HCT116 (cell line): ENCODE data around the gene AUP1. TPM values are rescaled to one million over a fixed set of nuclear protein-coding genes. Genes with fewer than 3 reads are reported as not detected.

Source experiments
- ATAC-seq: fragments of 200-7000 bp; cut with Tn5 transposase; 2 replicates; pipeline ENCODE4 v1.9.1; 2020; ENCODE audit warnings: mild to moderate bottlenecking, moderate library complexity
- BruUV-seq: library from RNA; stranded (reverse); fragments of 400-500 nt; replicated peaks from 2 replicates; lab custom pipeline; 2021; lab: Mats Ljungman, UMichigan
- CTCF ChIA-PET: fragments of 300-600 bp; sonication (Branson Sonifier 250); formaldehyde crosslinking; loops from one replicate; lab custom pipeline; 2021; ENCODE audit warnings: antibody characterized with exemption; lab: Charles Lee
- POLR2A ChIA-PET: fragments of 300-600, 350-600 bp; sonication (Branson Sonifier 250); formaldehyde crosslinking; loops from one replicate; lab custom pipeline; 2021; ENCODE audit warnings: antibody characterized with exemption; lab: Charles Lee
- RAD21 ChIA-PET, 2 experiments: fragments of 300-600 bp; sonication (Branson Sonifier 250); formaldehyde crosslinking; loops; one replicate each; lab custom pipeline; 2023; ENCODE audit warnings: low total read pairs in 2 of 2; ENCODE audit not compliant: uncharacterized antibody in 2 of 2, unreplicated experiment in 2 of 2, low non-redundant PET in 1 of 2; lab: Charles Lee
- DNase-seq: peaks from one replicate; pipeline ENCODE4 v3.0.0-alpha.2; 2010; ENCODE audit warnings: low read depth, low spot score
- H2AFZ ChIP-seq: fragments of 200-600 bp; shearing (Covaris generic), sonication (generic); 2 replicates; pipeline ENCODE4 v1.6.1; 2017; ENCODE audit warnings: low read depth, mixed run types, mixed read lengths, antibody characterized with exemption, low read length; ENCODE audit not compliant: poor library complexity, severe bottlenecking
- H3K27ac ChIP-seq: 2 replicates; pipeline ENCODE4 v1.5.1; 2012; ENCODE audit warnings: low read depth, low read length
- H3K27me3 ChIP-seq: fragments of 200-600 bp; sonication (generic); 2 replicates; pipeline ENCODE4 v1.6.1; 2016; ENCODE audit warnings: mixed run types, low read length, mixed read lengths; ENCODE audit not compliant: insufficient read depth
- H3K36me3 ChIP-seq, 2 experiments: fragments of 200-500 bp in 1 of 2; fragments of 200-600 bp in 1 of 2; sonication (Bioruptor generic) in 1 of 2; sonication (generic) in 1 of 2; 2 replicates each; pipeline versions ENCODE4 v1.5.1 to v1.6.1; 2014 to 2016; ENCODE audit warnings: low read length in 2 of 2, inconsistent platforms in 1 of 2, mixed read lengths in 1 of 2, mixed run types in 1 of 2; ENCODE audit not compliant: insufficient read depth in 2 of 2, control insufficient read depth in 1 of 2
- H3K4me1 ChIP-seq, 2 experiments: fragments of 200-600 bp in 1 of 2; sonication (generic) in 1 of 2; 2 replicates each; pipeline versions ENCODE4 v1.5.1 to v1.6.1; 2012 to 2017; ENCODE audit warnings: low read length in 2 of 2, inconsistent platforms in 1 of 2, mild to moderate bottlenecking in 1 of 2, mixed read lengths in 1 of 2, mixed run types in 1 of 2, moderate library complexity in 1 of 2; ENCODE audit not compliant: insufficient read depth in 2 of 2, control insufficient read depth in 1 of 2
- H3K4me2 ChIP-seq: fragments of 200-600 bp; sonication (generic); 2 replicates; pipeline ENCODE4 v1.6.1; 2017; ENCODE audit warnings: mixed run types, low read length, mixed read lengths
- H3K4me3 ChIP-seq, 2 experiments: fragments of 200-600 bp in 1 of 2; sonication (generic) in 1 of 2; replicated peaks in 1 of 2; 2 replicates each; pipeline ENCODE4 v1.5.1; 2011 to 2016; ENCODE audit warnings: low read length in 2 of 2, control low read depth in 1 of 2, low read depth in 1 of 2, mild to moderate bottlenecking in 1 of 2, mixed read lengths in 1 of 2, mixed run types in 1 of 2
- H3K79me2 ChIP-seq: fragments of 200-600 bp; sonication (generic); 2 replicates; pipeline ENCODE4 v1.6.1; 2017; ENCODE audit warnings: mild to moderate bottlenecking, mixed run types, low read length, moderate library complexity, mixed read lengths; ENCODE audit not compliant: insufficient read depth
- H3K9ac ChIP-seq: fragments of 200-600 bp; sonication (generic); 2 replicates; pipeline ENCODE4 v1.6.1; 2016; ENCODE audit warnings: low read length, mixed read lengths
- H3K9me2 ChIP-seq: fragments of 200-600 bp; sonication (generic), shearing (Covaris generic); 2 replicates; pipeline ENCODE4 v1.6.1; 2017; ENCODE audit warnings: mixed run types, mild to moderate bottlenecking, moderate library complexity; ENCODE audit not compliant: insufficient read depth
- H3K9me3 ChIP-seq, 2 experiments: fragments of 200-500 bp in 1 of 2; fragments of 200-600 bp in 1 of 2; sonication (Bioruptor generic) in 1 of 2; sonication (generic) in 1 of 2; 2 replicates each; pipeline ENCODE4 v1.6.1; 2014 to 2017; ENCODE audit warnings: low read length in 2 of 2, mixed read lengths in 2 of 2, inconsistent platforms in 1 of 2, low read depth in 1 of 2, mild to moderate bottlenecking in 1 of 2, mixed run types in 1 of 2, moderate library complexity in 1 of 2; ENCODE audit not compliant: control insufficient read depth in 1 of 2, insufficient read depth in 1 of 2
- H4K20me1 ChIP-seq: fragments of 200-600 bp; sonication (generic), shearing (Covaris generic); 2 replicates; pipeline ENCODE4 v1.6.1; 2017; ENCODE audit warnings: mixed run types, mild to moderate bottlenecking, moderate library complexity; ENCODE audit not compliant: insufficient read depth
- ATF3 ChIP-seq: IDR thresholded peaks from 2 replicates; pipeline ENCODE4 v1.6.1; 2012
- CBX3 ChIP-seq: IDR thresholded peaks from 2 replicates; pipeline ENCODE4 v1.6.1; 2012; ENCODE audit warnings: low read depth
- CEBPB ChIP-seq: IDR thresholded peaks from 2 replicates; pipeline ENCODE4 v1.6.1; 2012; ENCODE audit warnings: low read depth
- CTCF ChIP-seq, 3 experiments: fragments of 200-600 bp in 1 of 3; sonication (generic) in 1 of 3; IDR thresholded peaks in 2 of 3; conservative IDR thresholded peaks in 1 of 3; 2 replicates each; pipeline ENCODE4 v1.5.1; 2012 to 2017; ENCODE audit warnings: low read depth in 2 of 3, low read length in 2 of 3, antibody characterized with exemption in 1 of 3, borderline replicate concordance in 1 of 3, control low read depth in 1 of 3, mild to moderate bottlenecking in 1 of 3, mixed read lengths in 1 of 3, mixed run types in 1 of 3, moderate library complexity in 1 of 3; ENCODE audit not compliant: insufficient read depth in 1 of 3
- EGR1 ChIP-seq: IDR thresholded peaks from 2 replicates; pipeline ENCODE4 v1.6.1; 2012; ENCODE audit warnings: low read depth
- EZH2 ChIP-seq: fragments of 200-600 bp; sonication (generic); IDR thresholded peaks from 2 replicates; pipeline ENCODE4 v1.6.1; 2017; ENCODE audit warnings: antibody characterized with exemption, mixed run types
- EZH2phosphoT487 ChIP-seq: fragments of 200-600 bp; IDR thresholded peaks from 2 replicates; pipeline ENCODE4 v1.6.1; 2018; ENCODE audit warnings: antibody characterized with exemption, borderline replicate concordance
- FOSL1 ChIP-seq: IDR thresholded peaks from 2 replicates; pipeline ENCODE4 v1.6.1; 2012; ENCODE audit warnings: low read depth
- MAX ChIP-seq: IDR thresholded peaks from 2 replicates; pipeline ENCODE4 v1.6.1; 2012
- POLR2A ChIP-seq: IDR thresholded peaks from 2 replicates; pipeline ENCODE4 v1.7.0; 2011; ENCODE audit warnings: borderline replicate concordance; ENCODE audit not compliant: insufficient read depth, insufficient read length; ENCODE audit errors: extremely low read depth
- POLR2AphosphoS5 ChIP-seq: IDR thresholded peaks from 2 replicates; pipeline ENCODE4 v1.6.1; 2011; ENCODE audit warnings: mild to moderate bottlenecking, low read depth, low read length, moderate library complexity
- RAD21 ChIP-seq: IDR thresholded peaks from 2 replicates; pipeline ENCODE4 v1.6.1; 2012; ENCODE audit warnings: low read depth, mild to moderate bottlenecking
- SIN3A ChIP-seq: IDR thresholded peaks from 2 replicates; pipeline ENCODE4 v1.6.1; 2012; ENCODE audit warnings: low read depth
- SP1 ChIP-seq: IDR thresholded peaks from 2 replicates; pipeline ENCODE4 v1.6.1; 2012; ENCODE audit warnings: low read depth
- SRF ChIP-seq: IDR thresholded peaks from 2 replicates; pipeline ENCODE4 v1.6.1; 2012; ENCODE audit warnings: low read depth
- YY1 ChIP-seq: IDR thresholded peaks from 2 replicates; pipeline ENCODE4 v1.6.1; 2011; ENCODE audit warnings: low read length, low read depth, moderate library complexity, mild to moderate bottlenecking; ENCODE audit not compliant: insufficient replicate concordance; ENCODE audit errors: extremely low read depth
- ZFX ChIP-seq: fragments of 450-650 bp; IDR thresholded peaks from 2 replicates; pipeline ENCODE4 v1.6.1; 2017
- ZNF274 ChIP-seq: fragments of 200-500 bp; sonication (Bioruptor generic); IDR thresholded peaks from 2 replicates; pipeline ENCODE4 v1.6.1; 2014; ENCODE audit warnings: mild to moderate bottlenecking, low read depth, low read length, inconsistent platforms
- intact Hi-C: fragments of 100-400 bp; cut with micrococcal nuclease; formaldehyde crosslinking; loops from 2 replicates; pipeline ENCODE4 v1.10.0; 2022
- total RNA-seq: library from RNA; stranded (reverse); gene quantifications from one replicate; pipeline ENCODE4 v1.2.1, GENCODE V29; 2021; ENCODE audit not compliant: unreplicated experiment

AUP1 gene
- total RNA-seq, 1 experiment from 2014 or later: 116 TPM

GRCh38 chr2:74566754-74567085 is 37.2 kb upstream of the AUP1 start:
- CTCF ChIA-PET: no interaction called here
- Histone ChIP-seq H3K4me2 (no peak overlapping the region), H3K27ac (no peak overlapping the region)

More at GRCh38 chr2:74566754-74567085, 37.2 kb upstream of the AUP1 start:
- ChIA-PET RAD21 (no interaction called here), POLR2A (interaction anchor here (1.9 kb wide), 1 partner anchor 8 kb away, joined by 5 read pairs; no protein-coding TSS in a partner anchor)
- no TSS peak for BruUV-seq
- Histone ChIP-seq H3K9ac (no peak overlapping the region), H3K9me3 (no peaks in the 10 kb centered on the region), H3K9me2 (no peaks in the 10 kb centered on the region), H3K4me1 (peaks cover 0 to 7% of the 10 kb centered on the region in 2 experiments; a peak in 1 of 4 replicates), H3K4me3 (no peak overlapping the region), H3K79me2 (no peaks in the 10 kb centered on the region), H3K27me3 (no peaks in the 10 kb centered on the region), H4K20me1 (no peaks in the 10 kb centered on the region), H3K36me3 (no peaks in the 10 kb centered on the region), H2AFZ (no peak overlapping the region)
- ATAC-seq (no peak), DNase-seq (no peak)
- no peak for TF ChIP-seq CBX3
- TF ChIP-seq SRF: no peak
- TF ChIP-seq SP1: no peak
- no peak for TF ChIP-seq ZNF274
- TF ChIP-seq MAX: no peak
- TF ChIP-seq EGR1: no peak
- TF ChIP-seq CEBPB: no peak
- TF ChIP-seq EZH2phosphoT487: no peak
- TF ChIP-seq ATF3: no peak
- no peak for TF ChIP-seq YY1
- no peak for TF ChIP-seq FOSL1
- no peak for TF ChIP-seq POLR2AphosphoS5
- no peak for TF ChIP-seq POLR2A
- no peak for TF ChIP-seq CTCF (IDR thresholded peaks at IDR 0.05 in 2 of 3, conservative IDR thresholded peaks at IDR 0.05 in 1 of 3; ENCODE audit: borderline replicate concordance in 1 of 3, insufficient read depth in 1 of 3, low read depth in 2 of 3, low read length in 2 of 3)
- TF ChIP-seq RAD21: no peak
- no peak for TF ChIP-seq SIN3A
- no peak for TF ChIP-seq ZFX
- no peak for TF ChIP-seq EZH2
- intact Hi-C loops: no loop called here
